Measurements from ENCODE around the gene GPSM3.
"Not testable (repeated sequence)": the region's sequence is repeated elsewhere in the genome, so short reads cannot be mapped to it uniquely, and the experiment has no call there.

GPSM3 gene, protein sequence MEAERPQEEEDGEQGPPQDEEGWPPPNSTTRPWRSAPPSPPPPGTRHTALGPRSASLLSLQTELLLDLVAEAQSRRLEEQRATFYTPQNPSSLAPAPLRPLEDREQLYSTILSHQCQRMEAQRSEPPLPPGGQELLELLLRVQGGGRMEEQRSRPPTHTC

DNA sequence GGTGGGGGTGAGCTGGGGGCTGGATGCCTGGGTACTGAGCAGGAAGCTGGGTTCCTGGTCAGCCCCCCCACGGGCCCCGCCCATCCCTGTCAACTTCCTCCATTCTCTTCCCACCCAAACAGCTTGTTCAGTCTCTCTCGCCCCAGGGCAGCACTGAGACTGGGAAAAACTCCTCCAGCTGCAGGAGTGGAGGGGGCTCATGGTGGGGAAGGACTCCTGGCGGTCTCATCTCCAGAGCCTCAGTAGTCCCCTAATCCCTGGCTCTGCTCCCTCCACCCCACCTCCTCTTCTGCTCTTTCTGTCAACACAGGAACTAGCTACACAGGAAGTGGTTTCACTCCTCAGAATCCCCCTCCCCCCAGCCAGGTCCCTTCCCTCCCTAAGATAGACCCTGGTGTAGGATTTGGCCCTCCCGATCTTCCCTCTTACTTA, at the start of gene GPSM3:
GPSM3 (minus strand) TSS at position 36 of the 432 bp plus-strand sequence. CDS start 130 bp downstream, outside the sequence.
- DNase-seq (peak; percentile 65), ATAC-seq (no peak)

DNA sequence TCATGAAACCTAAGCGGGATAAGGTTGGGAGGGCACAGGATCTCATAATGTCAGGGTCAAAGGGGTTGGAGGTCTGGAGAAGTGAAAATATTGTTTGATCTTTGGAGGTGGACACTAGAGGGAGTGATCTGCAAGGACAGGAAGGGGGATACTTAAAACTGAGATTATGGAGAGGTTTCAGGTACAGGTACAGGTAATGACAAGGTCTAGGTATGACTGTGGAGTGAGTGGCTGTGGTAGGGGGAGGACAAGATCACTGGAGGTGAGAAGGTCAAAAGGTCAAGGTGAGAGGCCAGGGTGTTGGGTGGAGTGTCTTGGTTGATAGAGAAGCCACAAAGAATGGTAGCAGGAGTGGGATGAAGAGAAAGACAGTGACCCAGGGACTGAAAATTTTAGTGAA, 48.2 kb upstream of the GPSM3 start:
- no peak for DNase-seq
- no peak for ATAC-seq

DNA sequence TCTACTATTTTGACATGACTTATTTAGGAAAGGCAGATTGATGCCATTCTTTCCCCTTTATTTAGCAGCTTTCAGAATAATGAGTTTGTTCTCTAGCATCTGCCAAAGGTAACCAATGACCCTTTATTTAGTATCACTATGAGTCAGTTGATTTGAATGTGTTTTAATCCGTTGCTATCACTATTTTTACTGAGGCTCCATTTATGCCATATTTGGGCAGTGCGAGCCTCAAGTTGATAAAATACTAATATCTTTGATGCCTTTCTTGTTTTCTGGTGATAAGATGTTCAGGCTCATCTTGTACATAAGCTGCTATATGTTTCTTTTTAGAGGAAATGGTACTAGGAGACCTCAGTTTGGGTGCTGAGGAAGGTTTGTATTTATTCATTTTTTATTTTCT, 47.0 kb upstream of the GPSM3 start:
- DNase-seq (no peak), ATAC-seq (no peak)

DNA sequence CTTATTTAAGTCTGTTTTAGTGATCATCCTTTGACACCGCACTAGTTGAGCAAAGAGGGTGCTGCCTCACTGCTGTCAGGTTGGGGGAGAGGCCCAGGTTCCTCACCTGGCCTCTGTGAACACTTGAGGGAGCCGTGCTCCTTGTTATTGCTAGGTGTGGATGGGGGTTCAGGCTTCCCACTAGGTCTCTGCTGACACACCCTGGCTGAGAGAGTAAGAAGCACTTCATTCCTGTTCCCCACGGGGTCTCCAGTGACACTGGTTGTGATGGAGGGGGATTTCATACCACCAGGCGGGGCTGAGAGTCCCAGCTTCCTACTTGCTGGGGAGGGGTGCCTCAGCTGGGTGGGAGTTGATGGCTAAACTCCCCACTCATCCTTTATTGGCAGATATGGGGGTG, 42.5 kb upstream of the GPSM3 start:
- no peak for ATAC-seq
- no peak for DNase-seq

DNA sequence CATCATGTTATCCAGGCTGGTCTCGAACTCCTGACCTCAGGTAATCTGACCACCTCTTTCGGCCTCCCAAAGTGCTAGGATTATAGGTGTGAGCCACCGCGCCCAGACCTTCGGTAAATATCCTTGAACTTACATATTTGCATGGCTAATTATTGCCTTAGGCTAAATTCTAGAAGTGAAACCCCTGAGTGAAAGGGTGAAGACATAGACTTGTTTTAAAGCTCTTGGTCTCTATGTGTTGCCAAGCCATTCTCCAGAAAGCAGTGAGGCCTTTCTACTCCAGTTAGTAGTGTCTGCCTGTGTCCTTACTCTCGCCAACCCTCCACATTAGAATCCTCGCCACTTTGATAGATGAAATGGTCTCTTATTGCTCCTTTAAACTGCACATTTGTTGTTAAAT, 34.0 kb upstream of the GPSM3 start:
- DNase-seq (no peak), ATAC-seq (no peak)

DNA sequence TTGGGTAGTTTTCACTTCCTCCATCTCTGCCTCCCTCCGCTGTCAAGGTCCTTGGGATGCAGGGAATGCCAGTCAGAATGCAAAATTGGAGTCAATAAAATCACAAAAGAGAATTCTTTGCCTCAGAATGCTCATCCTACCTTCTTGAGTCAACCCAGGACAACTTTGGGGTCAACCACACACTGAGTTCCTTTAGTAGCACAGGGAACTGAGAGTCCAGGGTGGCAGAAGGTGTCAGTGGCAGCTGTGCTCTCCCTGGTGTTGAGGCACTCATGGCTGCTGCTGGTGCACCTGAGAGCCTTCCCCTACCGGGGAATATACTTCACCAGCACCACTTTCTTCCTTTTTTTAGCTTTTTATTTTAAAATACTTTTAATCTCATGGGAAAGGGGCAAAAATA, 32.3 kb upstream of the GPSM3 start:
- no peak for DNase-seq
- no peak for ATAC-seq

DNA sequence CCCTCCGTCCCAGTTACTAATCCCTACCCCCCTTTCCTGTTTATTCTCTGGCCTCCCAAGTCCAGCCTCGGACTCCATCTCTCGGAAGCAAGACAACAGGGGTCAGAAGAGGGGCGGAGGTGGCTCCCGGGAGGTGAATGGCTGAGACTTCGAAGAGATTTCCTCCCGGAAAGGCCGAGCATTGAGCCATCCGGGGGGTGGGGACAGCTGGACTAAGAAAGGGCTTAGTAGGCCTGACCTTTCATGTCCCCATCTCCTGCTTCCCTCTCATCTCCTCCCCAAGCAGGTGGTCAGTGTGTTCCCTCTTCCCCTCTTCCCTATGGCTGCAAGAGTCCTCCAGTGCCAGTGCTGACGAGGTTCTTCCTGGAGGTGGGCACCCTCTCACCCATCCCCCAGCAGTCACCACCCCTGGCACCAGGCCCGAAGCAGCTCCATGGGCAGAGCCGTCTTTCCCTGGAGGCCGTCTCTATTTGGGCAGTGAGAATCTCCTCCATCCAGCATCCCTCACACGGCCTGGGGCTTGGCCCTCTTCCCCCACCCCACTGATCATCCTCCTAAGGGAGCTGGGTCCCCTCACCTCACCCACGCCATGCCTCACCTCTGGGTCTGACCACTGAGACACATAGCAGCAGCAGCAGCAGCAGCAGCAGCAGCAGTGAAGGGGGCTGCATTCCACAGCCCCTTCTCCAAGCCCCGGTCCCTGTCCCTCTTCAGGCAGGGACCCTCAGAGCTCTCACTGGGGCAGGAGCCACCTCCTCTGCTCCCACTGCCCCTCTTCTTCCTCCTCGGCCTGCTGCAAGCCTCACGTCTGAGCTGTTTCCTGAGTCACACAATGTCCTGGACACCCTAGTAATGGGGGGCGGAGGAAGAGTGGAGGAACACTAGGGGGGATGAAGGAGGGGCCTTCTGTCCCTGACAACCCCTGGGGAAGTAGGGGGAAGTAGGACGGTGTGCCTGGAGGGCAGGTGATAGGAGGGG, 31.1 kb upstream of the GPSM3 start, which contains the start of gene NOTCH4:
NOTCH4 (minus strand) TSS at position 810 of the 978 bp plus-strand sequence; CDS start at position 671, 139 bp downstream.
- DNase-seq = no peak
- no peak for ATAC-seq

DNA sequence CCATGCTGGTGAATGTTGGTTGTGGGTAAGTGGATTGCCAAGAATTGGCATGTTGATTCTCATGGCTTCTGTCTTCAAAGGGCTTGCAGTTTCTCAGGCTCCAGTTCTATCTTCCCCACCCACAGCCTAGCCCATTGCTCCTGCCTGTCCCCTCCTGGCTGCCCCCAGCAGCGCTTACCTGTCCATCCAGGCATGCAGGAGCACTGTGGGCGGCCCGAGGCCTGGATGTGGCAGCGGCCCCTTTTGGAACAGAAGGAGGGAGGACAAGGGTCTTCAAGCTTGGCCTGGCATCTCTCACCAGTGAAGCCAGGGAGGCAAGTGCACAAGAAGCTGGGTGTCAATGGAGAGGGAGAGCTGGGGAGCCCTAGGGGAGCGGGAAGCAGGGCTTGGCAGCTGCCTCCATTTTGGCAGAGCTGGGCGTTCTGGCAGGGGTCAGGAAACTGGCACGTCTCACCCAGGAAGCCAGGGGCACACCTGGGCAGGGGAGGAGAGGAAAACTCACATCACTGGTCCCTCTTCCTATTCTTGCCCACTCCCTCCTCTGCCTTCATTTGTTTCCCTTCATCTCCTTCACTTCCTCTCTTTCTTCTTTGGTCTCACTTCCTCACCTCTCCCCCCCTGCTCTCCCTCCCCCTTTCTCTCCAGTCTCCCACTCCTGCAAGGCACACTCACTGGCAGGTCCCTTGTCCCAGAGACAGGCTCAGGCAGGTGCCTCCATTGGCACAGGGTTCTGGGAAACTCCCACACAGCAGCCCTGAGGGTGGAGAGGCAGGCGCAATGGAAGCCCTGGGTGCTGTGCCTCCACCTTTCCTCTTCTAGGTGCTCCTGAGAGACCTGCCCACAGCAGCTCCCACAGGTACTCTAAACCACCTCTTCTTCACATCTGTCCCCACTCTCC, 30.1 kb upstream of the GPSM3 start:
- no peak for DNase-seq
- no peak for ATAC-seq

DNA sequence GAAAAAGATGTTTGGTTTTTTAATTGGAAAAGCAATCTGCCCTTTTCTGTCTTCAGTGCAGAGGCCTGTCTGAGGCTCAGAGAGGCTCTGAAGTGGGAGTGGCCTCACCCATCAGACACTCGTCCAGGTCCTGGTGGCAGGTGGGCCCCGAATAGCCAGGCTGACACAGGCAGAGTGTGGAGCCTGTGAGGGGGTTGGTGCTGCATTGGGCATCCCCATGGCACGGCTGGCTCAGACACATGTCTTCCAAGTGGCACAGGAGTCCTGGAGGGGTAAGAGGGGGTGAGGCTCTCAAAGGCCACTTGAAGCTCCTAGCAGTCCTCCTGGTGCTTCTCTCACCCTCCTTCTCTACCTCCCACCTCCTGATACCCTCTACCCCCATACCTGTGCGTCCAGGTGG, 27.6 kb upstream of the GPSM3 start:
- DNase-seq (no peak), ATAC-seq (no peak)

DNA sequence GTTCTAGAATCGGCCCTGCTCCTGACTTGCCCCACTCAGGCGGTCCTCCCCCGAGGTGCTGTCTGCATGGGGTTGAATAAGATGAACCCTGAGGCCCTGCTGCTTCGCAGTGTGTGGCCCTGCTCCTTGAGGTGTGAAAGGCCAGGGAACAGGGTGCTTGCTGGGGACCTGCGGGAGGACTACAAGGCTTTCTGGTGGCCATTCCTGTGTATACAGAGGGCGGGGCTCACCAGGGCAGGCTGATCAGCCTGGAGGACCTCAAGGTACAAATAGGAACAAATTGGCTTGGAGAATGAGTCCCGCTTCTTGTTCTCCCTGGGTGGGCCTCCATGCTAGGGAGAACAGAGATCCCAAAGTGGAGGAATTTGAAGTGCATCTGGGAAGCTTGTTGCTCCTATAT, 25.7 kb upstream of the GPSM3 start:
- DNase-seq (no peak), ATAC-seq (no peak)

DNA sequence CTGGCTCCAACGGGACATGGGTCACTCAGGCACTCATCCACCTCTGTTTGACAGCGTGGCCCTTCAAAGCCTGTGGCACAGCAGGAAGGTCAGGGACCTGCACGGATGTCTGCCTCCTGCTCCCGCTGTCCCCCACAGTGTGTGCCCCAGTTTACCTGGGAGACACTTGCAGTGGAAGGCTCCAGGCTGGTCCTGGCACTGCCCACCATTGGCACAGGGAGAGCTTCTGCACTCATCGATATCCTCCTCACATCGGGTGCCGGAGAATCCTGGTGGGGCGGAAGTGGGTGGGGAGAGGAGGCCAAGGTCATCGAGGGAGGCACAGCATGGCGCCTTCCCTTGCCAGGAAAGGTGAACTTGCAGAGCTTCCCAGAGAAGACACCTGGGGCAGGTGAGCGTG, 24.6 kb upstream of the GPSM3 start:
- DNase-seq (no peak), ATAC-seq (no peak)

DNA sequence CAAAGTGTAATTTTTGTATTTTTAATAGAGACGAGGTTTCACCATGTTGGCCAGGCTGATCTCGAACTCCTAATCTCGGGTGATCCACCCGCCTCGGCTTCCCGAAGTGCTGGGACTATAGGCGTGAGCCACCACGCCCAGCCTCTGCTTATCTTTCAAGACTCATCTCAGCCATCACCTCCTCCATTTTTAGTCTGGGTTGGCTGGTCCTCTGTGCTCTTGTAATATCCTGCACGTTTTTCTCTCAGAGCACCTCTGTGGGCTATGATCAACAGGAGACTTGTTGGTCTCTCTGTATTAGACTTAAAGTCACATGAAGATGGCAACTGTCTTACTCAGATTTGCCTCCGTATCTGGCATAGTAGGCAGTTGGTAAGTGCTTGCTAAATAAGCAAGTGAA, 23.8 kb upstream of the GPSM3 start:
- ATAC-seq (no peak), DNase-seq (no peak)

DNA sequence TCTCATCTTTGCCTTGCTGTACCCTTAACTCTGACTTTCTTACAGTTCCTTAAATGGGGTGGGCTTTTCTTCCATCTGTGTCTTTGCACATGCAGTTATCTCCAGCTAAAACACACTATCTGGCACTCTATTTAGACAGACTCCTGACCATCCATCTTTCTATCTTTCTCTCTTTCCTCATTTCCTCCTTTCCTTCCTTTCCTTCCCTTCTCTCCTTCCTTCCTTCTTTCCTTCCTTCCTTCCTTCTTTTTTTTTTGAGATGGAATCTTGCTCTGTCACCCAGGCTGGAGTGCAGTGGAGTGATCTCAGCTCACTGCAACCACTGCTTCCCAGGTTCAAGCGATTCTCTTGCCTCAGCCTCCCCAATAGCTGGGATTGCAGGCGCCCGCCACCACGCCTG, 23.2 kb upstream of the GPSM3 start:
- no peak for ATAC-seq
- DNase-seq = no peak

DNA sequence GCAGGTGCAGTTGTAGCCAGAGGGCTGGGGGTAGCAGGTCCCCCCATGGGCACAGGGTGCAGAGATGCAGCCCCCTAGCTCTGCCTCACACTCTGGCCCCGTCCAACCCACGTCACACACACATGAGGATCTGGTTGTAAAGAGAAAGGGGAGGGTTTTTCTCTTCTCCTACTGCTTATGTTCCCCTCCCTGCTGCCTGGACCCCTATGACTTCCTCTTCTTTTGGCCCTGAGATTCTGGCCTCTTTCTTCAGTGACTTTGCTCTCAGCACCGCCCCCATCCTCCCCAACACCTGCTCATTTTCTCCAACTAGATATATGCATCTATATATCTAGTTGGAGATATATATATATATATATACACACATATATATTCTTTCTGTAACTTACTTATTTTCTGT, 21.7 kb upstream of the GPSM3 start:
- no peak for DNase-seq
- ATAC-seq = no peak

DNA sequence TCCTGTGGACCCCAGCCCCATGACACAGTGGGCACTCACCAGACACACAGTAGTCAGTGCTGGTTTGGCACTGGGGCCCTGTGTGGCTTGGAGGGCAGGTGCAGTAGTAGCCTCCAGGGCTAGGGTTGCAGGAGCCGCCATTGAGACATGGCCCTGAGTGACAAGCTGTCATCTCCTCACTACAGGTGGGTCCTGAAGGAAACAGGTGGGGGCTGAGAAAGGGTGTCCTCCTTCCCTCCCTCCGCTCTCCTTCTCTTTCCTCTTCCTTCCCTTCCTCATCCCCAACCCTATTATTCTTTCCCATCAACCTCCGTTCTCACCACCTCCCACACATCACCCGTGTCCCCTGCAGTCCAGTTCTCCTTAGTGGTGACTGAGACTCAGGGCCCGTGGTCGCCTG, 21.2 kb upstream of the GPSM3 start:
- ATAC-seq (no peak), DNase-seq (no peak)

DNA sequence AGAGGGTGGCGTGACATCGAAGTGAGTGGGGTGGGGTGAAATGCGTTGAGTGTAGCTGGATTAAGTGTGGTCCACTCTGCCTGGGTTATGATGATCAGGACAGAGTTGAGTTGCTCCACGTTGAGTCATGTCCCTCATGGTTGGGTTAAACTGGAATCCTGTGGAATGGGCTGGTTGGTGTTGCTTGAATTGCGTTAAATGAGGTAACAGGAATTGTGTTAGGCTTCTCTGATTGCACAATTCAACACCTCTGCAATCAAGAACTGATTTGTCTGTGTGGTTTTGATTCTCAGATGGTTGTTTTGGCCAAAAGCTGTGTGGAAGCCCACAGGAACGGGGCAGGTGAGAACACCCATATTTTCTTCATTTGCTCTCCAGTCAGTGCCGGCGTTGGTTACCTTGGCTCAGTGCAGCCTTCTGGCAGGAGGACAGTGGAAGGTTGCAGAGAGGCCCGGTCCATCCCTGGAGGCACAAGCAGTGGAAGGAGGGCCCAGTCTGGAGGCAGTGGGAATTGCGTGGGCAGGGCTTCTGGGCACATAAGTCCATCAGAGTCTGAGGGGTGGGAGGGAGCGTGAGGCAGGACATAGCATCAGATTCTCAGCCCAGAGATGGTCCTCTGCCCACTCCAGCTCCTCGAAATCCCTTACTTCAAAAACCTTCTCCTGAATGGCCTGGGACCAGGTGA, 19.8 kb upstream of the GPSM3 start:
- DNase-seq (no peak), ATAC-seq (no peak)

DNA sequence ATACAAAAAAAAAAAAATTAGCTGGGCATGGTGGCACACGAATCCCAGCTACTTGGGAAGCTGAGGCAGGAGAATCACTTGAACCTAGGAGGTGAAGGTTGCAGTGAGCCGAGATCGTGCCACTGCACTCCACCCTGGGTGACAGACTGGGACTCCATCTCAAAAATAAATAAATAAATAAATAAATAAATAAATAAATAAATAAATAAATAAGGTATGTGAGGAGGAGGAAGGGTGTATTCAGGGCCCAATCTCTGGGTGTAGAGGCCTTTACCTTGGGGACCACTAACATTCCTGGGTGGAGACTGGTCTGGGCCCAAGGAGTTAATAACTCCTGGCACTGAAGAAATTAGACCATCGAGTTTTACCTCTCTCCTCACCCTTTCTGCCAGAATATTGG, 19.0 kb upstream of the GPSM3 start:
- ATAC-seq, DNase-seq: not testable (repeated sequence)

DNA sequence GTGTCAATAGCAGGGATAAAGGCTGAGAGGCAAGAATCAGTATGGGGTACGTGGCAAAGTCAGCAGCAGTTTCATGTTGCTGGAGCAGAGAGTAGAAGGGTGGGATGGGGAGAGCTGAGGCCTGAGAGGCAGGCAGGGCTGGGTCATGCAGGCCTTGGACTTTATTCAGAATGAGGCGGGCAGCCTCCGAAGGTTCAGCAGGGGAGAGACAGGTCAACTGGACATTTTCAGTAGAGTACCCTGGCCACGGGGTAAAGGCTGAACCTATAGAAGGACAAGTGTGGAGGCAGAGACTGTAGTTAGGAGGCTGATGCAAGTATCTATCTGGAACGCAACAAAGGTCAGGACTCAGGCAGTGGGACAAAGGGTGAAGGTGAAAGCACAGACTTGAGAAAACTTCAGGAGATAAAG, 17.8 kb upstream of the GPSM3 start:
- ATAC-seq (no peak), DNase-seq (no peak)

DNA sequence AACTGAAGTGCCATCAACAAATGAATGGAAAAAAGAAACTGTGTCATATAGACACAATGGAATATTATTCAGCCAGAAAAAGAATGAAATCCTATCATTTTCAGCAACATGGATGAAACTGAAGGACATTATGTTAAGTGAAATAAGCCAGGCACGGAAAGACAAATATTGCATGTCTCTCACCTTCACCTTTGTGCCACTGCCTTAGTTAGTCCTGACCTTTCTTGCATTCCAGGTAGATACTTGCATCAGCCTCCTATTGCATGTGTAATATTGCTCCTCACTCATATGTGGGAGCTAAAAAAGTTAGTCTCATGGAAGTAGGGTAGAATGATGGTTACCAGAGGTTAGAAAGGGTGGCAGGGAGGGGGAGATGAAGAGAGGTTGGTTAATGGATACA, 16.6 kb upstream of the GPSM3 start:
- ATAC-seq (no peak), DNase-seq (no peak)

DNA sequence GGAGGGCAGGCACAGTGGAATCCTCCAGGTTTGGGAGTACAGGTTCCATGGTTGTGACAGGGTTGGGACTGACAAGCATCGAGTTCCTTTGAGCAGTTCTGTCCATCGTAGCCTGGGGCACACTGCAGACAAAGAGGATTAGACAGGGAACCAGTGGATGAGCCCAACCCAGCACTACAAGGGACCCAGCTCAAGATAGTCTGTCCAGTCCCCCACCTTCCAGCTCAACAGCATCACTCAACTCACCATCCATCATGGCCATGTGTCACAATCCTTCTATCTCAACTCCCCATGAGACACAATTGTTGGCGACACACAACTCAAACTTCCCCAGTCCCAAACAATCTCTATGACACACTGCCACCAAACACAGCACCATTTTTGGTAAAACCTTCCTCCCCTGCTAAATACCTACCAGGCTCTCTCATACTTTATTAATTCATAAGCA, 11.8 kb upstream of the GPSM3 start:
- DNase-seq (no peak), ATAC-seq (no peak)

DNA sequence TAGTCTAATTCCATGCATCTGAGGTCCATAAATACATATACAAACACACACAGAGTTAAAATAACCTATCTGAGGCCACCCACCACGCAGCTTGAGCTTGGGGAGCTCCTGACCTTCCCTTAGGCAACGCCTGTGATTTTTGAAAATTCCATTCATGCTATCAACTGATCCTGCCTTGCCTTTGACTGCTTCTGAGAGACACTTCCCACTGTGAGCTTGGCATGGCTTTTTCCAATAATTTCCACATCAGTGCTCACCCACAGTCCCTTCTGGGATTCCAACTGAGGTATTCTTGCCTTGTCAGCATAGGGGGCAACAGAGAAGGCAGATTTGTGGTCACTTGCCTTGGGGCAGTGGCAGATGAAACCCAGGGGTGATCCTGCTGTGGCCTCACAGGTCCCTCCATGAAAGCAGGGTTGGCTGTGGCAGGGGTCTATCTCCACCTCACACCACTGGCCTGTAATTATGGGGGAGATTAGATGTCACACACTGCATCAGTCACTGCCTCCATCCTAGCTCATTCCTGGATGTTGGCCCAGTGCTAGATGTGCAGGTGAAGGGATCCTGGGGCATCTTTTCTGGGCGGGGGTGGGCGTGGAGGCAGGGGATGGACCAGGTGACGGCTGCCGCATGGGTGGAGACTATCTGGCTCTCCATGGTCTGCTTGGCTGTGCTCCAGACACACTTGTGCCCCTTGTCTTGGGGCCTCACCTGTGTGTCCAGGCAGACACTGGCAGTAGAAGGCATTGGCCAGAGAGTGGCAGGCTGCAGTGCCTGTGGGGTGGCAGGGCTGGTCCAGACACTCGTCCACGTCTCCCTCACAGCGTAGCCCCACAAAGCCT, 11.2 kb upstream of the GPSM3 start:
- DNase-seq (no peak), ATAC-seq (no peak)
